A549 (cell line): Measurements from ENCODE around the gene FBLN1. TPM values are rescaled to one million over a fixed set of nuclear protein-coding genes. Genes with fewer than 3 reads are reported as not detected.

Experiments
- ATAC-seq, 2 experiments: fragments of 200-7000 bp in 1 of 2; fragments of >200 bp in 1 of 2; cut with Nextera tagmentation in 1 of 2; cut with Tn5 transposase in 1 of 2; 3 replicates each; pipeline versions ENCODE4 v1.8.0 to v1.9.1; 2018 to 2020; ENCODE audit warnings: mild to moderate bottlenecking in 1 of 2, moderate library complexity in 1 of 2
- CTCF ChIA-PET: fragments of 300-600 bp; sonication (Branson Sonifier 250); formaldehyde crosslinking; extraction: SDS; loops from one replicate; lab custom pipeline; 2021; ENCODE audit warnings: antibody characterized with exemption, inconsistent platforms; lab: Yijun Ruan, JAX
- POLR2A ChIA-PET: fragments of 350-600 bp; formaldehyde crosslinking; extraction: SDS; loops from one replicate; lab custom pipeline; 2021; ENCODE audit warnings: antibody characterized with exemption, inconsistent platforms; lab: Yijun Ruan, JAX
- DNase-seq, 2 experiments: peaks; one replicate each; pipeline versions ENCODE4 v3.0.0 to v3.0.0-alpha.2; 2011 to 2016; ENCODE audit warnings: low read depth in 1 of 2, low spot score in 1 of 2
- FAIRE-seq: peaks from 2 replicates; lab custom pipeline; 2011; peaks lifted over from hg19 to GRCh38; lab: Jason Lieb, UNC
- H3K27ac ChIP-seq, 2 experiments: fragments of >200 bp; sonication (Bioruptor Twin); formaldehyde crosslinking; 3 replicates each; pipeline ENCODE4 v1.5.1; 2016 to 2017
- H3K4me1 ChIP-seq: fragments of >200 bp; sonication (Bioruptor Twin); formaldehyde crosslinking; 3 replicates; pipeline ENCODE4 v1.6.1; 2016
- H3K4me2 ChIP-seq: fragments of >200 bp; sonication (Bioruptor Twin); formaldehyde crosslinking; 3 replicates; pipeline ENCODE4 v1.6.1; 2016
- H3K4me3 ChIP-seq: fragments of >200 bp; sonication (Bioruptor Twin); formaldehyde crosslinking; 3 replicates; pipeline ENCODE4 v1.5.1; 2016
- H3K9me3 ChIP-seq: fragments of >200 bp; sonication (Bioruptor Twin); formaldehyde crosslinking; 3 replicates; pipeline ENCODE4 v1.6.1; 2016
- FOSB ChIP-seq: fragments of 250-450 bp; sonication (Bioruptor Pico); IDR thresholded peaks from 2 replicates; pipeline ENCODE4 v1.5.0; 2020; ENCODE audit warnings: mild to moderate bottlenecking, moderate library complexity
- HOXB13 ChIP-seq: fragments of 250-450 bp; sonication (Bioruptor Pico); IDR thresholded peaks from 2 replicates; pipeline ENCODE4 v1.5.0; 2020; ENCODE audit warnings: low read depth, mild to moderate bottlenecking, moderate library complexity
- MAFK ChIP-seq: fragments of 450-650 bp; IDR thresholded peaks from 2 replicates; pipeline ENCODE4 v1.6.1; 2014; ENCODE audit not compliant: partially characterized antibody
- MYC ChIP-seq: IDR thresholded peaks from 2 replicates; pipeline ENCODE4 v1.6.1; 2012; ENCODE audit warnings: mild to moderate bottlenecking, inconsistent platforms, low read length, improper control_type of control experiment, borderline replicate concordance
- NPAS2 ChIP-seq: fragments of 250-450 bp; sonication (Bioruptor Pico); IDR thresholded peaks from 2 replicates; pipeline ENCODE4 v1.8.0; 2022; ENCODE audit warnings: mild to moderate bottlenecking, moderate library complexity, borderline replicate concordance
- NR3C1 ChIP-seq: fragments of >200 bp; sonication (Bioruptor Twin); formaldehyde crosslinking; IDR thresholded peaks from 3 replicates; pipeline ENCODE4 v1.6.1; 2017
- POLR2A ChIP-seq: IDR thresholded peaks from 2 replicates; pipeline ENCODE4 v1.6.1; 2012; ENCODE audit warnings: mild to moderate bottlenecking, low read length
- POLR2AphosphoS2 ChIP-seq: conservative IDR thresholded peaks from 2 replicates; pipeline ENCODE4 v1.6.1; 2012; ENCODE audit warnings: low read length, improper control_type of control experiment, inconsistent platforms
- RAD21 ChIP-seq, 2 experiments: fragments of >200 bp in 1 of 2; sonication (Bioruptor Twin) in 1 of 2; formaldehyde crosslinking in 1 of 2; IDR thresholded peaks in 1 of 2; conservative IDR thresholded peaks in 1 of 2; 2 replicates in 1 of 2; 3 replicates in 1 of 2; pipeline ENCODE4 v1.6.1; 2012 to 2018; ENCODE audit warnings: inconsistent platforms in 1 of 2
- RCOR1 ChIP-seq: fragments of 150-350 bp; IDR thresholded peaks from 2 replicates; pipeline ENCODE4 v1.6.1; 2014; ENCODE audit warnings: antibody characterized with exemption, low read length, low read depth
- ZNF302 ChIP-seq: fragments of 250-450 bp; sonication (Bioruptor Pico); IDR thresholded peaks from 2 replicates; pipeline ENCODE4 v1.9.0; 2021; ENCODE audit warnings: inconsistent platforms, mild to moderate bottlenecking, moderate library complexity
- WGBS: methylation state at CpG from one replicate; pipeline ENCODE4 v1.1.6; 2017; ENCODE audit errors: missing lambda C conversion rate; 5-methylcytosine and 5-hydroxymethylcytosine counted together
- polyA plus RNA-seq, 4 experiments: library from polyadenylated mRNA; depleted of rRNA in 3 of 4; stranded (reverse); fragments of >200 nt; fragmentation: RNase III in 1 of 4; extraction: RNeasy Plus Mini Kit Qiagen cat#74134 plus additional on column Dnase treatment in 1 of 4; gene quantifications; 2 replicates in 3 of 4; 3 replicates in 1 of 4; pipeline ENCODE4 v1.2.3, GENCODE V29; 2011 to 2017
- TF ChIP-seq, protein P1 (sequence below): fragments of 200-600 bp; sonication (generic); IDR thresholded peaks from 2 replicates; pipeline ENCODE4 v1.6.1; 2016; ENCODE audit warnings: antibody characterized with exemption, mild to moderate bottlenecking, moderate library complexity
- TF ChIP-seq, protein P2 (sequence below): fragments of 250-450 bp; sonication (Bioruptor Pico); IDR thresholded peaks from 2 replicates; pipeline ENCODE4 v1.5.0; 2021; ENCODE audit warnings: mild to moderate bottlenecking, moderate library complexity, borderline replicate concordance
- TF ChIP-seq, protein P3 (sequence below): fragments of >200 bp; sonication (Bioruptor Twin); formaldehyde crosslinking; IDR thresholded peaks from 2 replicates; pipeline ENCODE4 v1.6.1; 2016
- TF ChIP-seq, protein P4 (sequence below): fragments of 150-350 bp; IDR thresholded peaks from 2 replicates; pipeline ENCODE4 v1.6.1; 2014; ENCODE audit warnings: low read depth, mild to moderate bottlenecking, low read length
- TF ChIP-seq, protein P5 (sequence below): fragments of 250-450 bp; sonication (Bioruptor Pico); IDR thresholded peaks from 2 replicates; pipeline ENCODE4 v1.5.0; 2020; ENCODE audit warnings: low read depth, mild to moderate bottlenecking, moderate library complexity

The FBLN1 gene
- polyA plus RNA-seq, 2 of the 4 experiments (the other 2 are of a cell fraction): 18.2 to 32.7 TPM

DNA sequence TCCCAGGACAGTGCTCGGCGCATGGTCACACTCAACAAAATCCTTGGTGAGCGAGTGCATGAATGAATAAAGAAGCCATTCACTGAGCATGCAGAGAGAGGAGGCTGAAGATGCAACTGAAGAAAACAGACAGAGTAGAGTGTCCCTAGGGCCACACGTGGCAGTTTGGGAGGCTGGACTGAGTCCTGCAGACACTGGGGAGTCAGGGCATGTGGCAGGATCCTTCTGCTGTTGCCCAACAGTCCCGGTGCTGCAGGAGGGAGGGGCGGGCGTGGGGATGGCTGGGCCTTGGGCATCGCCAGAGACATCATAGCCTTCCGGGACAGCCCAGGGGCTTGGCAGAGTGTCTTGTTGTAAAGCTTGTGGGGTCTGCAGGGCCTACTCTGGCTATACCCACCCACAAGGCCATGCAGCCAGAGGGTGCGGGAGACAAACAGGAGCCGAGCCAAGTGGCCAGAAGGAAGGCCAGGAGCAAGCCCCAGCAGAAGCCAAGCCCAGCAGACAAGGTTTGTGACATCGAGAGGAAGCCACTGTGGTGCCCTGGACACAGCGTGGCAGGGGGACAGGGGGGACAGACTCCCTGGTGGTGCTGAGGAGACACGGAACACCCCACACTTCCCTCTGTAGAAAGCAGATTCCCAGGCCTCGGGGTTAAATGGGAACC is 26.7 kb upstream of the FBLN1 start (continued):
- TF ChIP-seq, protein P1, sequence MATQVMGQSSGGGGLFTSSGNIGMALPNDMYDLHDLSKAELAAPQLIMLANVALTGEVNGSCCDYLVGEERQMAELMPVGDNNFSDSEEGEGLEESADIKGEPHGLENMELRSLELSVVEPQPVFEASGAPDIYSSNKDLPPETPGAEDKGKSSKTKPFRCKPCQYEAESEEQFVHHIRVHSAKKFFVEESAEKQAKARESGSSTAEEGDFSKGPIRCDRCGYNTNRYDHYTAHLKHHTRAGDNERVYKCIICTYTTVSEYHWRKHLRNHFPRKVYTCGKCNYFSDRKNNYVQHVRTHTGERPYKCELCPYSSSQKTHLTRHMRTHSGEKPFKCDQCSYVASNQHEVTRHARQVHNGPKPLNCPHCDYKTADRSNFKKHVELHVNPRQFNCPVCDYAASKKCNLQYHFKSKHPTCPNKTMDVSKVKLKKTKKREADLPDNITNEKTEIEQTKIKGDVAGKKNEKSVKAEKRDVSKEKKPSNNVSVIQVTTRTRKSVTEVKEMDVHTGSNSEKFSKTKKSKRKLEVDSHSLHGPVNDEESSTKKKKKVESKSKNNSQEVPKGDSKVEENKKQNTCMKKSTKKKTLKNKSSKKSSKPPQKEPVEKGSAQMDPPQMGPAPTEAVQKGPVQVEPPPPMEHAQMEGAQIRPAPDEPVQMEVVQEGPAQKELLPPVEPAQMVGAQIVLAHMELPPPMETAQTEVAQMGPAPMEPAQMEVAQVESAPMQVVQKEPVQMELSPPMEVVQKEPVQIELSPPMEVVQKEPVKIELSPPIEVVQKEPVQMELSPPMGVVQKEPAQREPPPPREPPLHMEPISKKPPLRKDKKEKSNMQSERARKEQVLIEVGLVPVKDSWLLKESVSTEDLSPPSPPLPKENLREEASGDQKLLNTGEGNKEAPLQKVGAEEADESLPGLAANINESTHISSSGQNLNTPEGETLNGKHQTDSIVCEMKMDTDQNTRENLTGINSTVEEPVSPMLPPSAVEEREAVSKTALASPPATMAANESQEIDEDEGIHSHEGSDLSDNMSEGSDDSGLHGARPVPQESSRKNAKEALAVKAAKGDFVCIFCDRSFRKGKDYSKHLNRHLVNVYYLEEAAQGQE: no peak
- TF ChIP-seq MAFK (no peak), HOXB13 (no peak), FOSB (no peak)
- TF ChIP-seq, protein P2, sequence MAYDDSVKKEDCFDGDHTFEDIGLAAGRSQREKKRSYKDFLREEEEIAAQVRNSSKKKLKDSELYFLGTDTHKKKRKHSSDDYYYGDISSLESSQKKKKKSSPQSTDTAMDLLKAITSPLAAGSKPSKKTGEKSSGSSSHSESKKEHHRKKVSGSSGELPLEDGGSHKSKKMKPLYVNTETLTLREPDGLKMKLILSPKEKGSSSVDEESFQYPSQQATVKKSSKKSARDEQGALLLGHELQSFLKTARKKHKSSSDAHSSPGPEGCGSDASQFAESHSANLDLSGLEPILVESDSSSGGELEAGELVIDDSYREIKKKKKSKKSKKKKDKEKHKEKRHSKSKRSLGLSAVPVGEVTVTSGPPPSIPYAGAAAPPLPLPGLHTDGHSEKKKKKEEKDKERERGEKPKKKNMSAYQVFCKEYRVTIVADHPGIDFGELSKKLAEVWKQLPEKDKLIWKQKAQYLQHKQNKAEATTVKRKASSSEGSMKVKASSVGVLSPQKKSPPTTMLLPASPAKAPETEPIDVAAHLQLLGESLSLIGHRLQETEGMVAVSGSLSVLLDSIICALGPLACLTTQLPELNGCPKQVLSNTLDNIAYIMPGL (CRISPR knock-in tag): no peak

DNA sequence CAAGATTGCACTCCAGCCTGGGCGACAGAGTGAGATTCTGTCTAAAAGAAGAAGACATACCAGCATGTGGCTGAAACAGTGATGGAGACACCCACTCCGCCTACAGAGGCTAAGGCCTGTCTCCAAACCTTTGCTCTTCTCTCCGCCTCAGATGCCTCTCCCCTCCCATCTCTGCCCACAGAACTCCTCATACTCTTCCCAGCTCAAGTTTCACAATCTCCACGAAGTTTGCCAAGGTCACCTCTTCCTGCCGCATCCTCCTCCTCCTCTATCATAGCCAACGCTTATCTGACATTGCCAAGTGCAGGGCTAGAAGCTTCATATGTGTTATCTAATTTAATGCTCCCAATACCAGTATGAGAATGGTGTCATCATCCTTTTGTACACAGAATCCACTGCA is 25.9 kb upstream of the FBLN1 start:
- no peaks in the 10 kb centered on the region for H3K9me3 ChIP-seq
- peak overlapping the region in 1 of 2 experiments; percentile 67; a peak in 3 of 6 replicates for H3K27ac ChIP-seq
- DNase-seq (no peak), ATAC-seq (peak in 1 of 2 experiments; percentile 11; a peak in 1 of 6 replicates), FAIRE-seq (no peak)
- H3K4me3 ChIP-seq: no peak overlapping the region
- POLR2A ChIA-PET: no interaction called here
- CTCF ChIA-PET: interaction anchor here (1.3 kb wide), 1 partner anchor 11 kb away, joined by 6 read pairs; no protein-coding TSS in a partner anchor
- H3K4me2 ChIP-seq: no peak overlapping the region
- WGBS: 80% methylated on average over 6 of the region's 6 CpGs
- peaks cover 19% of the 10 kb centered on the region for H3K4me1 ChIP-seq
- TF ChIP-seq RAD21 (conservative IDR thresholded peaks at IDR 0.05 in 1 of 2, IDR thresholded peaks at IDR 0.05 in 1 of 2) (no peak), MYC (no peak), POLR2AphosphoS2 (no peak), POLR2A (no peak), ZNF302 (no peak), NPAS2 (CRISPR knock-in tag) (no peak), NR3C1 (no peak), RCOR1 (no peak)
- TF ChIP-seq, protein P3, sequence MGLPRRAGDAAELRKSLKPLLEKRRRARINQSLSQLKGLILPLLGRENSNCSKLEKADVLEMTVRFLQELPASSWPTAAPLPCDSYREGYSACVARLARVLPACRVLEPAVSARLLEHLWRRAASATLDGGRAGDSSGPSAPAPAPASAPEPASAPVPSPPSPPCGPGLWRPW: no peak
- TF ChIP-seq, protein P4, sequence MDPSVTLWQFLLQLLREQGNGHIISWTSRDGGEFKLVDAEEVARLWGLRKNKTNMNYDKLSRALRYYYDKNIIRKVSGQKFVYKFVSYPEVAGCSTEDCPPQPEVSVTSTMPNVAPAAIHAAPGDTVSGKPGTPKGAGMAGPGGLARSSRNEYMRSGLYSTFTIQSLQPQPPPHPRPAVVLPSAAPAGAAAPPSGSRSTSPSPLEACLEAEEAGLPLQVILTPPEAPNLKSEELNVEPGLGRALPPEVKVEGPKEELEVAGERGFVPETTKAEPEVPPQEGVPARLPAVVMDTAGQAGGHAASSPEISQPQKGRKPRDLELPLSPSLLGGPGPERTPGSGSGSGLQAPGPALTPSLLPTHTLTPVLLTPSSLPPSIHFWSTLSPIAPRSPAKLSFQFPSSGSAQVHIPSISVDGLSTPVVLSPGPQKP: no peak
- TF ChIP-seq, protein P5, sequence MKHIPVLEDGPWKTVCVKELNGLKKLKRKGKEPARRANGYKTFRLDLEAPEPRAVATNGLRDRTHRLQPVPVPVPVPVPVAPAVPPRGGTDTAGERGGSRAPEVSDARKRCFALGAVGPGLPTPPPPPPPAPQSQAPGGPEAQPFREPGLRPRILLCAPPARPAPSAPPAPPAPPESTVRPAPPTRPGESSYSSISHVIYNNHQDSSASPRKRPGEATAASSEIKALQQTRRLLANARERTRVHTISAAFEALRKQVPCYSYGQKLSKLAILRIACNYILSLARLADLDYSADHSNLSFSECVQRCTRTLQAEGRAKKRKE (CRISPR knock-in tag): no peak
- TF ChIP-seq, all 56 proteins: peak for 0
